Right lobe of liver (tissue), 6 donors: Measurements from ENCODE around the gene FAM240A. TPM values are rescaled to one million over a fixed set of nuclear protein-coding genes. Genes with fewer than 3 reads are reported as not detected.

Experiments
- ATAC-seq, 4 donors: fragments of 200-7000 bp; cut with Tn5 transposase; one replicate each; pipeline ENCODE4 v1.9.1; 2020; ENCODE audit warnings: mild to moderate bottlenecking in 4 of 4, moderate library complexity in 4 of 4
- DNase-seq, 3 donors: peaks; one replicate each; pipeline ENCODE4 v3.0.0-alpha.2; 2020
- H3K27ac ChIP-seq, 3 donors: fragments of 200-600 bp; one replicate each; pipeline ENCODE4 v1.8.0; 2022
- H3K27me3 ChIP-seq, 2 donors: fragments of 200-600 bp; one replicate each; pipeline ENCODE4 v1.8.0; 2022
- H3K36me3 ChIP-seq, 4 donors: fragments of 200-600 bp; sonication (generic) in 1 of 4; one replicate each; pipeline versions ENCODE4 v1.5.1 to v1.8.0; 2017 to 2022; ENCODE audit warnings: control low read depth in 1 of 4
- H3K4me1 ChIP-seq, 4 donors: fragments of 200-600 bp; sonication (generic) in 1 of 4; one replicate each; pipeline versions ENCODE4 v1.5.1 to v1.8.0; 2017 to 2022; ENCODE audit warnings: control low read depth in 1 of 4
- H3K4me3 ChIP-seq, 3 donors: fragments of 200-600 bp; one replicate each; pipeline ENCODE4 v1.8.0; 2022
- H3K9me3 ChIP-seq, 4 donors: fragments of 200-600 bp; sonication (generic) in 1 of 4; one replicate each; pipeline versions ENCODE4 v1.5.1 to v1.8.0; 2017 to 2022; ENCODE audit warnings: control low read depth in 1 of 4
- CTCF ChIP-seq, 4 donors: fragments of 200-600 bp in 3 of 4; fragments of 450-650 bp in 1 of 4; IDR thresholded peaks; one replicate each; pipeline versions ENCODE4 v1.5.1 to v1.8.0; 2016 to 2022; ENCODE audit warnings: antibody characterized with exemption in 4 of 4, mild to moderate bottlenecking in 2 of 4
- POLR2A ChIP-seq: fragments of 450-650 bp; IDR thresholded peaks from one replicate; pipeline ENCODE4 v1.6.1; 2017; ENCODE audit warnings: antibody characterized with exemption, mild to moderate bottlenecking
- WGBS: methylation state at CpG from one replicate; pipeline ENCODE4 v1.1.6; 2018; ENCODE audit warnings: low coverage, low lambda C conversion rate; ENCODE audit not compliant: insufficient coverage; ENCODE audit errors: missing lambda C conversion rate; 5-methylcytosine and 5-hydroxymethylcytosine counted together
- intact Hi-C, 2 donors: fragments of 100-400 bp; cut with DNase I; formaldehyde crosslinking; loops; one replicate each; pipeline versions ENCODE4 v1.11.2 to v1.14.1; 2022
- total RNA-seq, 6 experiments: library from RNA; depleted of rRNA in 2 of 6; stranded (reverse); fragments of >200 nt in 2 of 6; fragmentation: NEBNext Ultra II Directional in 3 of 6; extraction: Animal tissue kit (Norgen Biotek cat#: 25700) in 3 of 6; gene quantifications; one replicate each; pipeline versions ENCODE4 v1.1.0 to v1.2.4, GENCODE V29; 2016 to 2023
- donor health status: DM: no; HTN: yes; CAD: no.
- donor health status: DM: no; HTN: no; CAD: no.
- donor health status: DM: no; HTN: no; CAD: no.
- donor health status: DM: no; HTN: yes; CAD: no.
- donor health status: DM: no; HTN: yes; CAD: no.

Gene FAM240A
- total RNA-seq, 6 experiments from 2014 or later = not detected

GRCh38 chr3:46663591-46664135 is 51.3 kb downstream of the FAM240A start:
- 43% methylated on average over 3 of the region's 8 CpGs for WGBS
- Histone ChIP-seq H3K4me3 (no peak overlapping the region), H3K27ac (no peak overlapping the region), H3K27me3 (no peaks in the 10 kb centered on the region), H3K9me3 (no peaks in the 10 kb centered on the region), H3K4me1 (peaks cover 0 to 20% (median 9%) of the 10 kb centered on the region in 4 donors), H3K36me3 (no peaks in the 10 kb centered on the region)
- DNase-seq (peak in 2 of 3 donors; percentile 44 to 45), ATAC-seq (peak in 2 of 4 donors; percentile 13 to 32)
- TF ChIP-seq POLR2A = no peak
- TF ChIP-seq CTCF (IDR thresholded peaks at IDR 0.05) = peak; percentile 16 to 44 (median 20)
- intact Hi-C loops = no loop called here

GRCh38 chr3:46664188-46664970 is 52.1 kb downstream of the FAM240A start:
- ATAC-seq (no peak), DNase-seq (peak in 2 of 3 donors; percentile 18 to 42)
- intact Hi-C loops = no loop called here
- no peak overlapping the region for H3K4me3 ChIP-seq
- H3K9me3 ChIP-seq = no peaks in the 10 kb centered on the region
- H3K27ac ChIP-seq = no peak overlapping the region
- no peaks in the 10 kb centered on the region for H3K27me3 ChIP-seq
- TF ChIP-seq CTCF (IDR thresholded peaks at IDR 0.05) (no peak), POLR2A (no peak)
- peaks cover 0 to 20% (median 9%) of the 10 kb centered on the region in 4 donors for H3K4me1 ChIP-seq
- WGBS = 100% methylated on average over 1 of the region's 6 CpGs
- no peaks in the 10 kb centered on the region for H3K36me3 ChIP-seq

DNA sequence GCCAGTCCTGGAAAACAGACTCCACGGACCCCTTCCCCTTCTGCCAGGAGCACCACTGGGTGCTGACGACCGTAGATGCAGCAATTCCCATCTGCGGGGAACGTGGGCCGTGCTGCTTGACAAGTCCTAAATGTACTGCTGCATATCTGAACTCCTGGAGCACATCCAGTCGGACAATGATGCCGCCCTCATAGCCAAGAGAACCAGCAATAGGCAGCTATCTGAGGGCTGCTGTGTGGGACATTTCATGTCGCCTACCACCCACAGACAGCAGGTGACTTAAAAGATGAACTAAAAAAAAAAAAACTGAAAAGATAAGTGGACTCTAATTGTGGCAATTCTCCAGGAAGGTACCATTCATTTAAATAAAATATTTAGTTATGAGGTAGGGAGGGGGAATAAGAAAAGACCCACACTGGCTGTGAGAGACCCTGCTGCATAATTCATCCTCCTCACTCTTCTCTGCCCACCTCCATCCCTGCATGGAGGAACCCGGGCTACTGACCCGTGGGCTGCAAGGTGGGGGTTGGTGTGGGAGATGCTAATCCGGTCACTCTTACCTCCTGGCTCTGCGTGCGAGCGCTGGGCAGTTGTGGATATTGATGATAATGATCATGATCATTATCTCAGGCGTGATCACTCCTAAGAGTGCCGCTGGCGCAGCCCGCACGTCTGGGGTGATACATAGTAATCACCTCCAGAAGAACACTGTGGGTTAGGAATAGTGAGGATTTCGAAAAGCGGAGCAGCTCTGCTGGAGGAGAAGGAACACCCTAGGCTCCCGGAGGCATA is 52.8 kb downstream of the FAM240A start:
- Histone ChIP-seq H3K36me3 (no peaks in the 10 kb centered on the region), H3K4me3 (no peak overlapping the region), H3K4me1 (peaks cover 0 to 20% (median 9%) of the 10 kb centered on the region in 4 donors), H3K27me3 (no peaks in the 10 kb centered on the region), H3K9me3 (no peaks in the 10 kb centered on the region), H3K27ac (no peak overlapping the region)
- TF ChIP-seq POLR2A (no peak), CTCF (IDR thresholded peaks at IDR 0.05) (no peak)
- ATAC-seq = no peak
- intact Hi-C loops = no loop called here
- WGBS = 51% methylated on average over 6 of the region's 23 CpGs
- DNase-seq = peak in 1 of 3 donors; percentile 37

DNA sequence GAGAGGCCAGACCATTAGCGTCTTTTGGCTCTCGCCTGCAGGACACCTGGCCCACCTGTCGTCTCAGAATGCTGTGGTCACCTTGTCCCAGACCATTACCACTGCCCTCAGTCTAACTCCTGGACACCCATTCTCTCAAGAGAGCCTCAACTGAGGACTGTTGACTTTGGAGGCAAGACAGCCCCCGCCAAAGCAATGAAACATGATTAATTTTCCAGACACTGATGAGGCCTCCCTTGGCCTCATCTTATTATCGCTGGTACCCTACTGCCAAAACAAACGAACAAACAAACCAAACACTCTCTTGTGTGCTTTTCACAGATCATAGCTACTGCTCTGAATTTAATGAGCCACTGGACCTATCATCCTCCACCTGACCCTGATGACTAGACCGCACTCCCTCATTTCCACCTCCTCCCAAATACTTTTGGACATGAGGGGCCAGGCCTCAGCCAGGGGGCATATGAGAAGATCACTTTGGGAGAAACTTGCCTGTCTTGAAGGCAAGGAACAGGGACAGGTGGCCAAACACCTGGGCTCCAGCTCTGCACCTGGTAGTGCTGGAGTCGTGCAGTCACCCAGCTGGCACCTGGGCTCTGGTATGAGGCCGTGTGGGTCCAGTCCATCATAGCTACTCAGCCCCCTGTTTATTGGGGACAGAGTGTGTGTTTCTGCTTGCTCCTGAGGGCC is 53.6 kb downstream of the FAM240A start:
- WGBS = 64% methylated on average over 4 of the region's 9 CpGs
- no peak for TF ChIP-seq CTCF (IDR thresholded peaks at IDR 0.05)
- no peak for TF ChIP-seq POLR2A
- no peak overlapping the region for H3K27ac ChIP-seq
- no peak overlapping the region for H3K4me3 ChIP-seq
- DNase-seq (peak in 2 of 3 donors; percentile 22 to 41), ATAC-seq (peak in 2 of 4 donors; percentile 17 to 19)
- intact Hi-C loops = no loop called here
- H3K27me3 ChIP-seq = no peaks in the 10 kb centered on the region
- H3K4me1 ChIP-seq = peaks cover 0 to 20% (median 7%) of the 10 kb centered on the region in 4 donors
- no peaks in the 10 kb centered on the region for H3K36me3 ChIP-seq
- H3K9me3 ChIP-seq = no peaks in the 10 kb centered on the region
